SJCRH30 (cell line): ENCODE measurements around the gene EPHA2. TPM values are rescaled to one million over a fixed set of nuclear protein-coding genes. Genes with fewer than 3 reads are reported as not detected.
"Not testable (repeated sequence)": the region's sequence is repeated elsewhere in the genome, so short reads cannot be mapped to it uniquely, and the experiment has no call there.

Experiments
- DNase-seq, 2 experiments: peaks; one replicate each; pipeline ENCODE4 v3.0.0-alpha.2; 2015 to 2020
- H3K27ac ChIP-seq: fragments of 250-450 bp; sonication (Bioruptor Pico); 2 replicates; pipeline ENCODE4 v1.5.1; 2020; ENCODE audit warnings: mild to moderate bottlenecking, moderate library complexity
- H3K27me3 ChIP-seq: fragments of 250-450 bp; sonication (Bioruptor Pico); 2 replicates; pipeline ENCODE4 v1.5.1; 2020; ENCODE audit warnings: mild to moderate bottlenecking, moderate library complexity
- H3K36me3 ChIP-seq: fragments of 250-450 bp; sonication (Bioruptor Pico); 2 replicates; pipeline ENCODE4 v1.5.1; 2020; ENCODE audit warnings: mild to moderate bottlenecking, moderate library complexity
- H3K4me1 ChIP-seq: fragments of 250-450 bp; sonication (Bioruptor Pico); 2 replicates; pipeline ENCODE4 v1.5.1; 2020; ENCODE audit warnings: mild to moderate bottlenecking, moderate library complexity
- H3K4me3 ChIP-seq: fragments of 250-450 bp; sonication (Bioruptor Pico); 2 replicates; pipeline ENCODE4 v1.5.1; 2020; ENCODE audit warnings: mild to moderate bottlenecking, moderate library complexity
- H3K9me3 ChIP-seq: fragments of 250-450 bp; sonication (Bioruptor Pico); replicated peaks from 2 replicates; pipeline ENCODE4 v1.5.1; 2020; ENCODE audit warnings: mild to moderate bottlenecking, moderate library complexity
- total RNA-seq: library from RNA; depleted of rRNA; stranded (reverse); fragments of >200 nt; shearing (Covaris generic); gene quantifications from 2 replicates; pipeline ENCODE4 v1.2.3, GENCODE V29; 2014

Gene EPHA2
- total RNA-seq, 1 experiment from 2014 or later, result 55.0 TPM

DNA sequence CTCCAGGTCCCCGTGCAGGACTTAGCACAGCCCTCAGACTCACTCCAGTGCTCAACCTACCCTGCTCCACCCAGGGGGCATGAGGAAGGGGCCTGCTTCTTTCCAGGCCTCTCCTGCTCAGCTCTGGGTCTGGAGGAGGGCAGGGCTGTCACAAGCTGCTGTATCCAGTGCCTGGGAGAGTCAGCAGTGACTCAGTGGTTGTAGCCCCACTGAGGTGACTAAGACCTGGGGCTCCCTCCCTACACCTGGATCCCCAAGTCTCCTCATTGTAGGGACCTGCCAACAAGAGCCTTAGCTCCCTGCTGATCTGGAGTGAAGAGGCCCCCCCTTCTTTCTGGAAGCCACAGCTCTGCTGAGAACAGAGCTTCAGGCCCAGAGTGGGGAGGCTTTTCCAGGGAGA, 46.3 kb downstream of the EPHA2 start:
- Histone ChIP-seq H3K36me3 (no peaks in the 10 kb centered on the region), H3K27ac (no peak overlapping the region), H3K4me3 (no peak overlapping the region), H3K9me3 (peaks cover 15% of the 10 kb centered on the region), H3K27me3 (no peaks in the 10 kb centered on the region), H3K4me1 (peaks cover 25% of the 10 kb centered on the region)
- no peak for DNase-seq

DNA sequence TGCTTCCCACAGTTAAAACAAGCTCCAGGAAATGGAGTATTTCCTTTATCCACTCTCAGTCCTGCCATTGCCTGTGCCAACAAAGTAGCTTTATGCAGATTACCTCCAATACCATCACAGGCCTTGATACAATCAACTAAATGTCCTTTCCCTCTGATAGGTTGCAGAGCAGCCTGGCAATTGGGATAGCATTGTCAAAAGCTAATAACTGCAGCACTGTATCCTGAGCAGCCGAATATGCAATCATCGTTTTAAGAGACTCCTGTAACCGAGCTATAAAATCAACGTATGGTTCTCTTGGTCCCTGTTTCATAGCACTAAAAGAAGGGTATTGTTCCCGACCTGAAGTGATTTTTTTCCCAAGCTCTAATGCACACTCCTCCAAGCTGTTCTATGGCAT, 48.8 kb downstream of the EPHA2 start:
- not testable (repeated sequence) for H3K4me3 ChIP-seq, H3K4me1 ChIP-seq, H3K36me3 ChIP-seq, H3K27ac ChIP-seq, DNase-seq, H3K27me3 ChIP-seq
- H3K9me3 ChIP-seq, result peaks cover 27% of the 10 kb centered on the region

DNA sequence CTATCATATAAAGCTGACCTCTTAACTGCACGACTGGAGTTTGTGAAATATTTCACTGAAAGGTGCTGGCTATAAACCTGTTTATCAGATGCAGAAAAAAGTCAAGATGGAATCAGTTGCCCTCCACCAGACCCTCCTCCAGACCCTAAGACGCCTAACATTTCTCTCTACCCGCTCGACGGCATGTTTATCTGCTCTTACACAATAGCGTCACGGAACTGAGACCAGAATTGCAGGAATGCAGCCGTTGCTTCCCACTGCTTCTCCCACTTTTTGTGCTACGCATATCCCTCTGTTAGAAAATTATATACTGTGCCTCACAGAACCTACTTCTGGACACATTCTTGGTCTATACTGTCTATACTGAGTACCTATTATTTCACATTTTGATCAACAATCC, 54.2 kb downstream of the EPHA2 start:
- H3K4me3 ChIP-seq, result no peak overlapping the region
- no peaks in the 10 kb centered on the region; the same call in 1 of the 2 replicates for H3K27me3 ChIP-seq
- no peaks in the 10 kb centered on the region for H3K36me3 ChIP-seq
- H3K4me1 ChIP-seq, result peaks cover 8% of the 10 kb centered on the region; the same call in 1 of the 2 replicates
- H3K27ac ChIP-seq, result no peak overlapping the region
- peaks cover 15% of the 10 kb centered on the region; the same call in 1 of the 2 replicates for H3K9me3 ChIP-seq
- DNase-seq, result no peak

DNA sequence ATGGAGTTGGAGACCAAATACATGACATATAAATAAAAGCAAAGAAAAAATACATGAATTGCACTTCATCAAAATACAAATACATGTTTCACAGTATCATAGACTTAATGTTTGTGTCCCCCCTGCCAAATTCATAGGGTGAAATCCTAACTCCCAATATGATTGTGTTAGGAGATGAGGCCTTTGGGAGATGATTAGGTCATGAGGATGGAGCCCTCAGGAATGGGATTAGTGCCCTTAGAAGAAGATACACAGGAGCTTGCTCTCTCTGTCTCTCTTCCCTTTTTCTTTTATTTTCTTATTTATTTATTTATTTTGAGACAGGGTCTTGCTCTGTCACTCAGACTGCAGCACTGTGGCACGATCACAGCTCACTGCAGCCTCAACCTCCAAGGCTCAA, 56.5 kb downstream of the EPHA2 start:
- DNase-seq, result no peak
- Histone ChIP-seq H3K4me3 (no peak overlapping the region), H3K27me3 (peaks cover 9% of the 10 kb centered on the region; the same call in 1 of the 2 replicates)

DNA sequence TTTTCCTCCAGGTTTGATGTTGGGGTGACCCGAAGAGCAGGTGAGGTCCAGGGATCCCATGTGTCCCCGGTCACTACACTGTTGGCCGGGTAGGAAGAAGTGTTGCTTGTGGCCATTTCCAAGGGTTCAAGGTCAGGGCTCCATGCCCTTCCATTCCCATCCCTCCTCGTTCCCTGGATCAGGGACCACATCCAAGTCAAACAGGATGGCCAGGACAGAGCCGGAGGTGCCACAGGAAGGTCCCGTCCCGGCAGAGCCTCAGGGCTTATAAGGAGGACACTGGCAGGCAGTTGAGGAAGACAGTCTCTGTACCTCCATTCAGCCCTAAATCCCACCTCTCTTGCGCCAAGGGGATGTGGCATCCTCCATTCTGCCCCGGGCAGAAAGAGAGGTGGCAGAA, 60.4 kb downstream of the EPHA2 start:
- H3K9me3 ChIP-seq, result 0 out of 2 replicates have a peak, but pooled peaks cover 3% of the 10 kb centered on the region
- peaks cover 12% of the 10 kb centered on the region for H3K4me1 ChIP-seq
- peaks cover 18% of the 10 kb centered on the region for H3K27me3 ChIP-seq
- DNase-seq, result no peak
- no peaks in the 10 kb centered on the region for H3K36me3 ChIP-seq
- H3K27ac ChIP-seq, result no peak overlapping the region
- no peak overlapping the region for H3K4me3 ChIP-seq

More for the DNA sequence above, 56.5 kb downstream of the EPHA2 start:
- peaks cover 15% of the 10 kb centered on the region; the same call in 1 of the 2 replicates for H3K9me3 ChIP-seq
- H3K36me3 ChIP-seq, result no peaks in the 10 kb centered on the region
- H3K4me1 ChIP-seq, result peaks cover 8% of the 10 kb centered on the region; the same call in 1 of the 2 replicates
- H3K27ac ChIP-seq, result no peak overlapping the region

DNA sequence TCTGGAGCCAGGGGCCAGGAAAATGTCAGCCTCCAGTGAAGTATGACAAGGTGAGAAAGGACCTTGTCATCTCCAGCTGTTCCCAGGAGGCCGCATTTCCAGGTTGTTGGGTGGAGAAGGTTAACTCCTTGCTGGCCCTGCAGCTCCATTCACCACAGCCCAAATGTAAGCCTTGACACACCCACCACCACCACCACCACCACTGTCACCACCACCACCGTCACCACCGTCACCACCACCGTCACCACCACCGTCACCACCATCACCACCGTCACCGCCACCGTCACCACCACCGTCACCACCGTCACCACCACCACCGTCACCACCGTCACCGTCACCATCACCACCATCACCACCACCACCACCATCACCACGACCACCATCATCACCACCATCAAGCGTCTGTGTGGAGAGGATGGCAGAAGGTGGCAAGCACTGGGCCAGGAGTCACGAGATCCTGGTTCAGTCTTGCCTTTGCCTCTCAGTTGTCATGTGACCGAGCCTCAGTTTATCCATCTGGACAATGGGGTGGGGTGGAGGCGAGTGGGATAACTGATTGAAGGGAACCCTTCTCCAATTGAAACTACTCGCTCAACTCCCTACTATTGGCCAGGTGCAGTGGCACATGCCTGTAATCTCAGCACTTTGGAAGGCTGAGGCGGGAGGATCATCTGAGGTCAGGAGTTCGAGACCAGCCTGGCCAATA, 61.3 kb downstream of the EPHA2 start:
- Histone ChIP-seq H3K36me3 (no peaks in the 10 kb centered on the region), H3K9me3 (0 out of 2 replicates have a peak, but pooled peaks cover 3% of the 10 kb centered on the region), H3K4me3 (no peak overlapping the region), H3K27ac (no peak overlapping the region), H3K27me3 (peaks cover 18% of the 10 kb centered on the region), H3K4me1 (peaks cover 12% of the 10 kb centered on the region)
- no peak for DNase-seq

DNA sequence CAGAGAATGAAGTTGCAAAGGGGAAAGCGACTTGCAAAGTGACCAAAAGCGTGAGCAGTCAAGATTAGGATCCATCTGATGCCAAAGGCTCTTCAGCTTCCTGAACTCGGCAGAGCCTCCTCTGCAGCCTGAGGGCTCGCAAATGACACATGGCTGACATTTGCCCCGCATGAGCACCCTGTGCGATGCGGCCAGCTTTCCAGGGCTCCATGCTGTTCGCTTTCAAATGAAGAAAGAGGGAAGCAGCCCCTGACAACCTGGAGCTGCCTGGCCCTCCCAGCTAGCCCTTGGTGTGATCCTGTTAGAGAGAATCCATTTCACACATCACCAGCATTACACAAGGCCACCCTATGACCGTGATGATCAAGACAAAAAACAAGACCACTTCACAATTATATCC, 62.3 kb downstream of the EPHA2 start:
- no peak for DNase-seq
- H3K4me3 ChIP-seq, result no peak overlapping the region
- no peaks in the 10 kb centered on the region for H3K9me3 ChIP-seq
- H3K4me1 ChIP-seq, result peaks cover 7% of the 10 kb centered on the region
- H3K27ac ChIP-seq, result no peak overlapping the region
- peaks cover 25% of the 10 kb centered on the region for H3K27me3 ChIP-seq
- no peaks in the 10 kb centered on the region for H3K36me3 ChIP-seq

DNA sequence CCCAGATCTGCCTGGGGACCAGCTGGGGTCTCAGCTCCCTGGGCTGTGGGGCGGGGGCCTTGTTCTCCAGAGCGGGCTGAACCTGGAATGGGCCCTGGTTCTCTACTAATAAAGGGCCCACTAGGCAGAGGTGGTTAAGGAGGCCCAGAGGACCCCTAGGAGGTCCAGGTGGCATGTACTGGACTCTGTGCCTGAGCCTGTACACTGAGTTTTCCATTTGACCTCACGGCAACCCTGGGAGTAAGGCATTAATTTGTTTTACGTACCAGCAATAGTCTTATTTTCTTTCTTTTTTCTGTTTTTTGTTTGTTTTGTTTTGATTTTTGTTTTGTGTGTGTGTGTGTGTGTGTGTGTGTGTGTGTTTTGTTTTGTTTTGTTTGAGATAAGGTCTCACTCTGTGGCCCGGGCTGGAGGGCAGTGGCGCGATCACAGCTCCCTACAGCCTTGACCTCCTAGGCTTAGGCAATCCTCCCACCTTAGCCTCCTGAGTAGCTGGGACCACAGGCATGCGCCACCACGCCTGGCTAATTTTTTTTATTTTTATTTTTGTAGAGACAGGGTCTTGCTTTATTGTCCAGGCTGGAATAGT, 62.9 kb downstream of the EPHA2 start:
- H3K36me3 ChIP-seq, result no peaks in the 10 kb centered on the region
- DNase-seq, result no peak

DNA sequence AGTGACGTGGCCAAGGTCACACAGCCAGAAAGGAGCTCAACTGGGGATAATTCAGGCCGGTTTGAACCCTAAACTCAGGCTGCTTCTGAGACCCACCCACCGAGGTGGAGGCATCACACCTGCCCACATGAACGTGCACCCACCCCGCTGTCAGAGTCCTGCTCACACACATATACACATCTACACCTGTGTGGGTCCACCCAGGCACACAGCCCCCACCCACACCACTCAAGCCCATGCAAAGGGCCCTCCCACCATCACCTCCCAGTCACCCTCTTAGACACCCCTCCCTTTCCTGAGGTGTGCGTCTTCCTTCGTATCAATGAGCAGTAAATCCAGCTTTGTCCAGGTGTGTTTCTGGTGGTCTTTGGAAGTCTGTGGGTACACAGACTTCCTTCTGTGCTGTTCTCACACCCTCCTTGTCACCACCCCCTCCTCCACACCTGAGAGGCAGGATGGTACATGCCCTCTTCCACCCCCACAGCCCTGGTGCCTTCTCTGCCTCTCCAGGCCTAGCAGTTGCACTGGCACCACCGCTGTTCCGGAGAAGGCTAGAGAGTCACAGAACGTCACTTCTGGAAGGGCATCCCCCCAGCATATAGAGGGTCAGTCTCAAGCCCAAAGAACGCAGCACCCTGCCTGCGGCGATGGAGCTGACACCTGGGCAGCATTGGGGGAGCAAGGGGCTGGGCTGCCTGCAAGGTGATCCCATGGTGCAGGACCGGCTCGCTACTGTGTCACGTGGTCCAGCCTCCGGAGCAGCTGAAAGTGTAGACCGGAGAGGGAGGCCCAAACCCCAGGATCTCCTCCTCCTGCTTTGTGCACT, 63.6 kb downstream of the EPHA2 start:
- H3K36me3 ChIP-seq, result no peaks in the 10 kb centered on the region
- no peak overlapping the region for H3K27ac ChIP-seq
- peaks cover 4% of the 10 kb centered on the region for H3K4me1 ChIP-seq
- peaks cover 36% of the 10 kb centered on the region for H3K27me3 ChIP-seq
- H3K4me3 ChIP-seq, result no peak overlapping the region
- DNase-seq, result no peak
- no peaks in the 10 kb centered on the region for H3K9me3 ChIP-seq

More for the DNA sequence above, 62.9 kb downstream of the EPHA2 start:
- H3K27ac ChIP-seq, result no peak overlapping the region
- peaks cover 7% of the 10 kb centered on the region for H3K4me1 ChIP-seq
- no peak overlapping the region for H3K4me3 ChIP-seq
- peaks cover 31% of the 10 kb centered on the region for H3K27me3 ChIP-seq
- no peaks in the 10 kb centered on the region for H3K9me3 ChIP-seq

DNA sequence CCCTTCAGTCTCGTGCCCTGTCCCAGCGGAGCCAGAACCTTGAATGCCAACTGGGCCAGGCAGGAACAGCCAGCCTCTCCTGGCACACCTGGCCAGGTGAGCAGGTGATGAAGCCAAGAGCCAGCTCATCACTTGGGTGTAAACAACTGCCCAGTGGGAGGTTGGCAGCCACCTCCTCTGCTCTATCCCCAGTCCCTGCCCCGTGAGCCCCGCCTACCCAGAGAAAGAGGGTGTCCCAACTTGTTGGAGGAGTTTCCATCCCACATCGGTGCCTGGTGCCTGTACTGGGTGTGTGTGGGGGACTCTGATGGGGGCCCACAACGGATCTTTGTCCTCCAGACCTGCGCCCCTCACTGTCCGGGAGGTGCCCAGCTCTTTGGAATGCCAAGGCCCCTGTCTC, 64.6 kb downstream of the EPHA2 start:
- H3K27ac ChIP-seq, result no peak overlapping the region
- H3K9me3 ChIP-seq, result no peaks in the 10 kb centered on the region
- H3K27me3 ChIP-seq, result peaks cover 33% of the 10 kb centered on the region
- peaks cover 4% of the 10 kb centered on the region for H3K4me1 ChIP-seq
- no peak overlapping the region for H3K4me3 ChIP-seq
- DNase-seq, result no peak
- no peaks in the 10 kb centered on the region for H3K36me3 ChIP-seq

DNA sequence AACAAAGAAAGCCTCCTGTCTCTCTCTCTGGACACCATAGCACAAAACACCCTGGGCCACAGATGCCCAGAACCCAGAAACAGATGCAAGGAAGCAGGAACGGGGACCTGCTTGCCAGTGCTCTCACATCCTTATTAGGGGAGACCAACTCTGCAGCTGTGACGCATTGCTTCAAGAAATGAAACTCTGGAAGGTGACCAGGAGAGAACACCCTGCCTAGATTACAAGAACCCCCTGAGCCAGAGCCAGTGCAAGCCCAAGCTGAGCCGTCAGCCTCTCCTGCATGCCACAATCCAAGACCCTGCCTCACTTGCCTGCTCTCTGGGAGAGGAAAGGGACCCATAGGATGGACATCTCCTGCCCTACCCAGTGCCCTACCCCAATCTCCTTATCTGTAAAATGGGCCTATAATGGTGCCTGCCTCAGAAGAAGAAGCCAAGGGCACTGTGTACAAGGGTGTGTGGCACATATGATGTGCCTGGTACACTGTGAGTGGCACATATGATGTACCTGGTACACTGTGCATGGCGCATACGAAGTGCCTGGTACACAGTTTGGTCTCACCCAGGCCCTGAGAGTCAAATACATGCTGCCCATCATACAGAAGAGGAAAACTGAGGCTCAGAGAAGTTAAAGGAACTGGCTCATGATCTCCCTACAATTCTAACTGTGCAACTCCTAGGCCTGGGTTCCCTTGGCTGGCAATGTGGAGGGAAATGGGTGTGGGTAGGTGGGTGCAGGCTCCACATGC, 65.6 kb downstream of the EPHA2 start:
- no peak for DNase-seq
- H3K36me3 ChIP-seq, result no peaks in the 10 kb centered on the region
- H3K27ac ChIP-seq, result no peak overlapping the region
- no peak overlapping the region for H3K4me3 ChIP-seq
- H3K4me1 ChIP-seq, result peaks cover 4% of the 10 kb centered on the region
- peaks cover 27% of the 10 kb centered on the region for H3K27me3 ChIP-seq
- H3K9me3 ChIP-seq, result no peaks in the 10 kb centered on the region

DNA sequence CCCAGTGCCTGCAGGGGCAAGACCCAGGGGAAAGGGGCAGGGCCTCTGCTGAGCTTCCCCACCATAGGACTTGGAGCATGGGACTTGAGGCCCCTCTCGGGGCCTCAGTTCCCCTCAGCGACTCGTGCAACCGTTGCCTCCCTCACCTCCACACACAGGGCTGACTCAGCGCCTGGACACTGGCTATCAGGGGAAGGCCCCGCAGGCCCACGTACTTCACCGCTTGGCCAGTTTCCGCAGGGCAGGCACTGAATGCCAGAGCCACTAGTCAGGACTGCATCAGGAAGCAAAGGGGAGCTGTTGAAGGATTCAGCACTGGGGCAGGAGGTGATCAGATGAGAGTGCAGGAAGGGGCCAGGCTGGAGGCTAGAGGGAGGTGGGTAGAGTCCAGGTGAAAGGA, 66.9 kb downstream of the EPHA2 start:
- Histone ChIP-seq H3K27ac (no peak overlapping the region), H3K27me3 (peaks cover 27% of the 10 kb centered on the region), H3K4me3 (no peak overlapping the region), H3K36me3 (no peaks in the 10 kb centered on the region), H3K4me1 (peaks cover 4% of the 10 kb centered on the region), H3K9me3 (no peaks in the 10 kb centered on the region)
- DNase-seq, result no peak

DNA sequence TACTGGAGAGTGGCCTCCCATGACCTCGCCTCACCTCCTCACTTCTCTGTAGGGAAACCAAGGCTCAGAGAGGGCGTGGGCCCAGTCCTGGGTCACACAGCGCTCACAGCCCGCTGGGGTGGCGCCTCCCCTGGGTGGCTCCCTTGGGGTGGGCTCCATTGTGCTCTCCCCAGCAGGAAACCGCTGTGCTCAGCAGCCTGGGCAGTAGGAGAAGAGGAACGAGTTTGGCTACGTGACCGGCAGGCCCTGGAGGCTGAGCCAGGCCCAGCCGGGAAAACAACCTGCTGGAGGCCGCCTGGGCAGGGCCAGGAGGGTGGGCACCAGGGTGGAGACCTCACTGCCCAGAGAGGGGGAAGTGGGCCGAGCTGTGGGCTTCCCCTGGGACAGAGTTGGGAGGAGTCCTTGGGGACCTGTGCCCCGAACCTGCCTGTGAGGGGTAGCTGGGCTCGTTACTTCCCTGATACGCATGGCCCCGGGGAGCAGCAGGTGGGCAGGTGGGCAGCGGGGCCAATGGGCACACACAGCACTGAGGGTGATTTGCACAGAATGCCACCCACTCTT, 67.4 kb downstream of the EPHA2 start:
- no peaks in the 10 kb centered on the region for H3K9me3 ChIP-seq
- no peaks in the 10 kb centered on the region for H3K36me3 ChIP-seq
- no peak overlapping the region for H3K27ac ChIP-seq
- DNase-seq, result no peak
- H3K27me3 ChIP-seq, result peaks cover 27% of the 10 kb centered on the region
- peaks cover 4% of the 10 kb centered on the region for H3K4me1 ChIP-seq
- H3K4me3 ChIP-seq, result no peak overlapping the region

DNA sequence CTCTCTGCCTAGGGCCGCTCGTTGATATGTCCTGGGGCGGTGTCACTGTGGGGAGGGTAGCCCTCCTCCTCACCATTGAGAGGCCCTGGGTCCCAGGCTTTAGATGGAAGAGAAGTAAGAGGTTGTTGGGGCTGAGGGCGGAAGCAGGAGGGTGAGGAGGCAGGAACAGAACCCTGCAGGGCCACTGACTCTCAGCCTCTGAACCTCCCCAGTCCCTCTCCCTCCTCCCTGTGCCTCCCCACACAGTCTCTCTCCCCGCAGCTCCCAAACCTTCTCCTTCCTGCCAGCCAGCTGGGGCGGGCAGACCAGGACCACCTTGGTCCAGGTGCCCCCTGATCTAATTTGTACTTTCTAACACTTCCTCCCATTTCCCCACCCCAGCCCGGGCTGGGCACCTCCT, 68.1 kb downstream of the EPHA2 start:
- no peak for DNase-seq
- no peaks in the 10 kb centered on the region for H3K36me3 ChIP-seq
- H3K4me1 ChIP-seq, result peaks cover under 1% of the 10 kb centered on the region
- peaks cover 26% of the 10 kb centered on the region for H3K27me3 ChIP-seq
- no peaks in the 10 kb centered on the region for H3K9me3 ChIP-seq
- H3K4me3 ChIP-seq, result no peak overlapping the region
- H3K27ac ChIP-seq, result no peak overlapping the region
